HepG2 (cell line): ENCODE data around the gene UNKL. TPM values are rescaled to one million over a fixed set of nuclear protein-coding genes. Genes with fewer than 3 reads are reported as not detected.

Experiments used
- ATF1 ChIP-seq: IDR thresholded peaks from 2 replicates; pipeline ENCODE4 v1.6.1; 2016; ENCODE audit warnings: mild to moderate bottlenecking, control low read depth
- BRCA1 ChIP-seq: sonication (generic); formaldehyde crosslinking; IDR thresholded peaks from 2 replicates; pipeline ENCODE4 v1.4.0; 2020; ENCODE audit warnings: missing genetic modification reagents
- ELF4 ChIP-seq: sonication (generic); formaldehyde crosslinking; IDR thresholded peaks from 2 replicates; pipeline ENCODE4 v1.5.0; 2020; ENCODE audit warnings: missing genetic modification reagents, mild to moderate bottlenecking, moderate library complexity, borderline replicate concordance
- ETV6 ChIP-seq: sonication (generic); formaldehyde crosslinking; conservative IDR thresholded peaks from 2 replicates; pipeline ENCODE4 v1.4.0; 2020; ENCODE audit warnings: missing genetic modification reagents
- HMG20B ChIP-seq: conservative IDR thresholded peaks from 2 replicates; pipeline ENCODE4 v1.6.1; 2016; ENCODE audit warnings: missing genetic modification reagents, missing compliant biosample characterization
- HNF4G ChIP-seq, 2 experiments: sonication (generic) in 1 of 2; formaldehyde crosslinking in 1 of 2; IDR thresholded peaks; 2 replicates each; pipeline versions ENCODE4 v1.4.0 to v1.6.1; 2011 to 2020; ENCODE audit warnings: borderline replicate concordance in 2 of 2, low read depth in 2 of 2, mild to moderate bottlenecking in 2 of 2, low read length in 1 of 2, missing genetic modification reagents in 1 of 2, moderate library complexity in 1 of 2
- MLLT10 ChIP-seq: sonication (generic); formaldehyde crosslinking; IDR thresholded peaks from 2 replicates; pipeline ENCODE4 v1.4.0; 2020; ENCODE audit warnings: missing genetic modification reagents
- NFYB ChIP-seq: sonication (generic); formaldehyde crosslinking; IDR thresholded peaks from 2 replicates; pipeline ENCODE4 v1.4.0; 2020; ENCODE audit warnings: missing genetic modification reagents
- NR1H2 ChIP-seq: sonication (generic); formaldehyde crosslinking; IDR thresholded peaks from 2 replicates; pipeline ENCODE4 v1.8.1; 2022; ENCODE audit warnings: low read depth, missing genetic modification reagents, borderline replicate concordance
- PTBP1 ChIP-seq: fragments of 200-400 bp; formaldehyde crosslinking; IDR thresholded peaks from 2 replicates; pipeline ENCODE4 v1.6.1; 2018; ENCODE audit warnings: low read length, low read depth; ENCODE audit not compliant: poor library complexity, severe bottlenecking
- RBM22 ChIP-seq: fragments of 200-400 bp; formaldehyde crosslinking; optimal IDR thresholded peaks from 2 replicates; pipeline ENCODE3; 2017; ENCODE audit warnings: mild to moderate bottlenecking, low read length, moderate library complexity
- RELA ChIP-seq: sonication (generic); formaldehyde crosslinking; IDR thresholded peaks from 2 replicates; pipeline ENCODE4 v1.4.0; 2020; ENCODE audit warnings: missing genetic modification reagents
- SNAI1 ChIP-seq: sonication (generic); formaldehyde crosslinking; IDR thresholded peaks from 2 replicates; pipeline ENCODE4 v1.5.0; 2020; ENCODE audit warnings: mild to moderate bottlenecking, missing genetic modification reagents, borderline replicate concordance
- SRSF4 ChIP-seq: fragments of 200-400 bp; formaldehyde crosslinking; IDR thresholded peaks from one replicate; pipeline ENCODE4 v1.6.1; 2018; ENCODE audit warnings: mild to moderate bottlenecking, low read depth, low read length, moderate library complexity; ENCODE audit not compliant: poor library complexity, severe bottlenecking
- ZBTB7B ChIP-seq: sonication (generic); formaldehyde crosslinking; IDR thresholded peaks from 2 replicates; pipeline ENCODE4 v1.4.0; 2020; ENCODE audit warnings: missing genetic modification reagents
- ZKSCAN1 ChIP-seq: fragments of 150-350 bp; IDR thresholded peaks from 2 replicates; pipeline ENCODE4 v1.6.1; 2014; ENCODE audit warnings: low read length
- ZNF20 ChIP-seq: sonication (generic); formaldehyde crosslinking; IDR thresholded peaks from 2 replicates; pipeline ENCODE4 v1.4.0; 2020; ENCODE audit warnings: mild to moderate bottlenecking, moderate library complexity, missing genetic modification reagents
- ZNF260 ChIP-seq: sonication (generic); formaldehyde crosslinking; IDR thresholded peaks from 2 replicates; pipeline ENCODE4 v1.4.0; 2020; ENCODE audit warnings: missing genetic modification reagents, low read depth, mild to moderate bottlenecking, borderline replicate concordance
- ZNF619 ChIP-seq: sonication (generic); formaldehyde crosslinking; IDR thresholded peaks from 2 replicates; pipeline ENCODE4 v1.4.0; 2020; ENCODE audit warnings: mild to moderate bottlenecking, missing genetic modification reagents
- ZNF776 ChIP-seq: sonication (generic); formaldehyde crosslinking; IDR thresholded peaks from 2 replicates; pipeline ENCODE4 v1.4.0; 2020; ENCODE audit warnings: mild to moderate bottlenecking, missing genetic modification reagents
- polyA plus RNA-seq, 8 experiments: library from polyadenylated mRNA; depleted of rRNA in 3 of 8; stranded (reverse) in 7 of 8; unstranded in 1 of 8; fragments of >200 nt; fragmentation: Illumina TruSeq in 4 of 8; extraction: Trizol in 4 of 8; gene quantifications; 2 replicates each; pipeline versions ENCODE4 v1.2.1 to v1.2.3, GENCODE V29; 2011 to 2016; ENCODE audit warnings: low read depth in 4 of 8, missing spikeins in 1 of 8, mixed read lengths in 1 of 8; ENCODE audit not compliant: insufficient read depth in 1 of 8
- total RNA-seq, 5 experiments: library from RNA; depleted of rRNA; stranded (reverse); fragments of >200 nt; fragmentation: Illumina TruSeq; extraction: Trizol; gene quantifications; 2 replicates each; pipeline ENCODE4 v1.2.3, GENCODE V29; 2016; ENCODE audit warnings: low read depth in 1 of 5
- TF ChIP-seq, protein P1 (sequence below): sonication (generic); formaldehyde crosslinking; IDR thresholded peaks from 2 replicates; pipeline ENCODE4 v1.4.0; 2020; ENCODE audit warnings: missing genetic modification reagents
- TF ChIP-seq, protein P2 (sequence below), 2 experiments: sonication (generic) in 1 of 2; formaldehyde crosslinking in 1 of 2; IDR thresholded peaks; 2 replicates each; pipeline versions ENCODE4 v1.5.1 to v1.6.1; 2011 to 2020; ENCODE audit warnings: borderline replicate concordance in 1 of 2, low read depth in 1 of 2, low read length in 1 of 2, mild to moderate bottlenecking in 1 of 2, missing genetic modification reagents in 1 of 2, moderate library complexity in 1 of 2

UNKL gene
- total and polyA plus RNA-seq, 2 of the 13 experiments (the other 11 are each of a cell fraction or from before 2014, with no cell fraction given): 10.4 to 17.6 TPM

DNA sequence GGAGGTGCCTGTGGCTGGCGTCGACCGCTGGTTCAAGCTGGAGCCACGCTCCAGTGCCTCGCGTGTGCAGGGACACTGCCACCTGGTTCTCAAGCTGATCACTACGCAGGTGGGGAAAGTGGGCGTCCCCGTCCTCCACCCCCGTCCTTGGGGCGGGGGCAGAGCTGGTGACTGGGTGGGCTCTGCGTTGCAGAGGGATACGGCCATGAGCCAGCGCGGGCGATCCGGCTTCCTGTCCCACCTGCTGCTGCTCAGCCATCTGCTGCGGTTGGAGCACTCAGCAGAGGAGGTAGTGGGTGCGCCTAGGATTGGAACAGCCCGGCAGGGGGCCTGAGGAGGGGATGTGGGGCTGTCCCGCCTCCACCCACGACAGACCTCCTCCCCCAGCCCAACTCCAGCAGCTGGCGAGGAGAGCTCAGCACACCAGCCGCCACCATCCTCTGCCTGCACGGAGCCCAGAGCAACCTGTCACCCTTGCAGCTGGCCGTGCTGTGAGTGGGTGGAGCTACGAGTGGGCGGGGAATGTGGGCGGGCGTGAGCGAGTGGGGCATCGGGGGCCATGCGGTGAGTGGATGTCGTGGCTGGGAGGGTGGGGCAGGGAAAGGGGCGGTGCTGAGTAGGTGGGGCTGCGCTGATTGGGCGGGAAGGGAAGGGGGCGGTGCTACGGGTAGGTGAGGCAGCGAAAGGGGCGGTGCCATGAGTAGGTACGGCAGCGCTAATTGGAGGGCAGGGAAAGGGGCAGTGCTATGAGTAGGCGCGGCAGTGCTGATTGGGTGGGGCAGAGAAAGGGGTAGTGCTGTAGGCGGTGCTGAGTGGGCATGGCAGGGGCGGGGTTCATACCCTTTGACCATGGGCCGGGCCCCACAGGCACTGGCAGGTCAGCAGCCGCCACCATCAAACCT is 71.7 kb downstream of the UNKL start (continued):
- TF ChIP-seq ZNF20 (CRISPR knock-in tag) (no peak), ELF4 (no peak), ETV6 (CRISPR knock-in tag) (no peak), PTBP1 (no peak), BRCA1 (CRISPR knock-in tag) (no peak), ZBTB7B (CRISPR knock-in tag) (no peak), SNAI1 (CRISPR knock-in tag) (no peak), NR1H2 (CRISPR knock-in tag) (no peak), ZKSCAN1 (no peak), RELA (CRISPR knock-in tag) (no peak), RBM22 (no peak), NFYB (CRISPR knock-in tag) (peak; percentile 91), SRSF4 (no peak), HMG20B (no peak), ZNF619 (CRISPR knock-in tag) (no peak), ATF1 (CRISPR knock-in tag) (no peak), ZNF260 (CRISPR knock-in tag) (no peak), MLLT10 (CRISPR knock-in tag) (no peak), ZNF776 (CRISPR knock-in tag) (no peak), HNF4G (IDR thresholded peaks at IDR 0.05; ENCODE audit: borderline replicate concordance, low read depth, low read length) (no peak), HNF4G (CRISPR knock-in tag; IDR thresholded peaks at IDR 0.05; ENCODE audit: borderline replicate concordance, low read depth) (no peak)
- TF ChIP-seq, protein P1, sequence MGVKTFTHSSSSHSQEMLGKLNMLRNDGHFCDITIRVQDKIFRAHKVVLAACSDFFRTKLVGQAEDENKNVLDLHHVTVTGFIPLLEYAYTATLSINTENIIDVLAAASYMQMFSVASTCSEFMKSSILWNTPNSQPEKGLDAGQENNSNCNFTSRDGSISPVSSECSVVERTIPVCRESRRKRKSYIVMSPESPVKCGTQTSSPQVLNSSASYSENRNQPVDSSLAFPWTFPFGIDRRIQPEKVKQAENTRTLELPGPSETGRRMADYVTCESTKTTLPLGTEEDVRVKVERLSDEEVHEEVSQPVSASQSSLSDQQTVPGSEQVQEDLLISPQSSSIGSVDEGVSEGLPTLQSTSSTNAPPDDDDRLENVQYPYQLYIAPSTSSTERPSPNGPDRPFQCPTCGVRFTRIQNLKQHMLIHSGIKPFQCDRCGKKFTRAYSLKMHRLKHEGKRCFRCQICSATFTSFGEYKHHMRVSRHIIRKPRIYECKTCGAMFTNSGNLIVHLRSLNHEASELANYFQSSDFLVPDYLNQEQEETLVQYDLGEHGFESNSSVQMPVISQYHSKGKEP (CRISPR knock-in tag): no peak
- TF ChIP-seq, protein P2, sequence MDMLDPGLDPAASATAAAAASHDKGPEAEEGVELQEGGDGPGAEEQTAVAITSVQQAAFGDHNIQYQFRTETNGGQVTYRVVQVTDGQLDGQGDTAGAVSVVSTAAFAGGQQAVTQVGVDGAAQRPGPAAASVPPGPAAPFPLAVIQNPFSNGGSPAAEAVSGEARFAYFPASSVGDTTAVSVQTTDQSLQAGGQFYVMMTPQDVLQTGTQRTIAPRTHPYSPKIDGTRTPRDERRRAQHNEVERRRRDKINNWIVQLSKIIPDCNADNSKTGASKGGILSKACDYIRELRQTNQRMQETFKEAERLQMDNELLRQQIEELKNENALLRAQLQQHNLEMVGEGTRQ (IDR thresholded peaks at IDR 0.05; ENCODE audit: low read depth, low read length): no peak
- TF ChIP-seq, protein P2 (CRISPR knock-in tag; IDR thresholded peaks at IDR 0.05; ENCODE audit: borderline replicate concordance): no peak
